HG02642 (cell line): ENCODE results near the gene MIGA1.
"Not testable (repeated sequence)": the region's sequence is repeated elsewhere in the genome, so short reads cannot be mapped to it uniquely, and the experiment has no call there.

Experiments used
- ATAC-seq: cut with Tn5 transposase; IDR thresholded peaks from one replicate; pipeline ENCODE4 v1.9.1; 2021; ENCODE audit warnings: mild to moderate bottlenecking; ENCODE audit not compliant: unreplicated experiment, poor library complexity

Gene MIGA1

GRCh38 chr1:77796695-77797405 lies 17.4 kb downstream of the MIGA1 start:
- ATAC-seq: no peak

- ATAC-seq: no peak
Observed at GRCh38 chr1:77797991-77798390, 18.5 kb downstream of the MIGA1 start.

GRCh38 chr1:77802026-77802425 lies 22.6 kb downstream of the MIGA1 start:
- no peak for ATAC-seq

- no peak for ATAC-seq
Observed at GRCh38 chr1:77803371-77803770, 23.9 kb downstream of the MIGA1 start.

- ATAC-seq: not testable (repeated sequence)
Observed at GRCh38 chr1:77809787-77810462, 30.5 kb downstream of the MIGA1 start.

- not testable (repeated sequence) for ATAC-seq
Observed at GRCh38 chr1:77811589-77811988, 32.1 kb downstream of the MIGA1 start.

GRCh38 chr1:77817368-77818209 lies 38.1 kb downstream of the MIGA1 start:
- no peak for ATAC-seq

GRCh38 chr1:77820121-77820520 lies 40.7 kb downstream of the MIGA1 start:
- no peak for ATAC-seq

GRCh38 chr1:77824079-77824478 lies 44.6 kb downstream of the MIGA1 start:
- no peak for ATAC-seq

GRCh38 chr1:77824694-77825093 lies 45.2 kb downstream of the MIGA1 start:
- no peak for ATAC-seq

GRCh38 chr1:77825131-77825709 lies 45.8 kb downstream of the MIGA1 start:
- ATAC-seq: no peak

GRCh38 chr1:77826851-77827250 lies 47.4 kb downstream of the MIGA1 start:
- ATAC-seq: not testable (repeated sequence)

- no peak for ATAC-seq
Observed at GRCh38 chr1:77828098-77828497, 48.6 kb downstream of the MIGA1 start.

GRCh38 chr1:77829851-77830250 lies 50.4 kb downstream of the MIGA1 start:
- ATAC-seq: no peak

- no peak for ATAC-seq
Observed at GRCh38 chr1:77830946-77831345, 51.5 kb downstream of the MIGA1 start.

GRCh38 chr1:77831566-77831965 lies 52.1 kb downstream of the MIGA1 start:
- ATAC-seq: no peak

GRCh38 chr1:77831976-77832711 lies 52.7 kb downstream of the MIGA1 start:
- no peak for ATAC-seq

GRCh38 chr1:77832901-77833300 lies 53.5 kb downstream of the MIGA1 start:
- no peak for ATAC-seq

- no peak for ATAC-seq
Observed at GRCh38 chr1:77833521-77834100, 54.2 kb downstream of the MIGA1 start.
